Fibroblast of lung (primary cell): Measurements from ENCODE around the gene APBA2.

ENCODE experiments used
- CTCF ChIP-seq, 2 donors: IDR thresholded peaks in 1 of 2; conservative IDR thresholded peaks in 1 of 2; 1 replicate in 1 of 2; 2 replicates in 1 of 2; pipeline ENCODE4 v1.5.1; 2011 to 2012; ENCODE audit warnings: low read length in 2 of 2, control low read depth in 1 of 2, inconsistent platforms in 1 of 2, low read depth in 1 of 2, mild to moderate bottlenecking in 1 of 2
- EZH2 ChIP-seq: IDR thresholded peaks from 2 replicates; pipeline ENCODE4 v1.5.1; 2012; ENCODE audit warnings: low read length, control low read depth, mild to moderate bottlenecking; ENCODE audit errors: missing control alignments

- no peak for TF ChIP-seq CTCF (conservative IDR thresholded peaks at IDR 0.05 in 1 of 2, IDR thresholded peaks at IDR 0.05 in 1 of 2; ENCODE audit: low read depth in 1 of 2, low read length in 2 of 2)
- no peak for TF ChIP-seq EZH2
Observed at GRCh38 chr15:29131840-29132420, 246.2 kb downstream of the APBA2 start.
